BJ (cell line): ENCODE data around the gene CCNC. TPM values are rescaled to one million over a fixed set of nuclear protein-coding genes. Genes with fewer than 3 reads are reported as not detected.

ENCODE experiments used
- CTCF ChIA-PET: fragments of 350-600 bp; formaldehyde crosslinking; extraction: SDS; loops from one replicate; lab custom pipeline; 2021; ENCODE audit warnings: antibody characterized with exemption, inconsistent platforms; lab: Yijun Ruan, JAX
- POLR2A ChIA-PET: fragments of 300-600 bp; sonication (Branson Sonifier 250); formaldehyde crosslinking; extraction: SDS; loops from one replicate; lab custom pipeline; 2021; ENCODE audit warnings: antibody characterized with exemption; lab: Charles Lee
- DNase-seq: peaks from one replicate; pipeline ENCODE4 v3.0.0-alpha.2; 2011; ENCODE audit warnings: low read depth
- H3K27me3 ChIP-seq: 2 replicates; pipeline ENCODE4 v1.6.0; 2011; ENCODE audit warnings: low read length; ENCODE audit not compliant: control insufficient read depth, insufficient read depth
- H3K36me3 ChIP-seq: 2 replicates; pipeline ENCODE4 v1.5.1; 2011; ENCODE audit warnings: low read length; ENCODE audit not compliant: control insufficient read depth, insufficient read depth
- H3K4me3 ChIP-seq: 2 replicates; pipeline ENCODE4 v1.5.1; 2011; ENCODE audit warnings: low read depth, mild to moderate bottlenecking, control low read depth, low read length
- CTCF ChIP-seq: IDR thresholded peaks from 2 replicates; pipeline ENCODE4 v1.5.1; 2011; ENCODE audit warnings: low read depth, mild to moderate bottlenecking, control low read depth, inconsistent platforms, low read length, moderate library complexity; ENCODE audit not compliant: insufficient read depth
- polyA plus RNA-seq: library from polyadenylated mRNA; depleted of rRNA; stranded (reverse); fragments of >200 nt; gene quantifications from 2 replicates; pipeline ENCODE4 v1.2.3, GENCODE V29; 2011

Gene CCNC
- polyA plus RNA-seq, 1 experiment, result 32.3 TPM

- ChIA-PET POLR2A (no interaction called here), CTCF (interaction anchor here (0.6 to 2.1 kb wide), 4 partner anchors 10 to 25 kb away, joined by 3 to 9 read pairs (median 4); no protein-coding TSS in a partner anchor)
- no peaks in the 10 kb centered on the region for H3K36me3 ChIP-seq
- H3K27me3 ChIP-seq, result peaks cover 52% of the 10 kb centered on the region
- DNase-seq, result no peak
- peak; percentile 59 for TF ChIP-seq CTCF
- peak overlapping the region; percentile 21 for H3K4me3 ChIP-seq
Measured at GRCh38 chr6:99613409-99613704, 44.9 kb upstream of the CCNC start.

- TF ChIP-seq CTCF, result no peak
- DNase-seq, result no peak
- ChIA-PET POLR2A (no interaction called here), CTCF (interaction anchor here (0.8 to 2.1 kb wide), 4 partner anchors 14 to 25 kb away, joined by 3 to 9 read pairs (median 4); no protein-coding TSS in a partner anchor)
- Histone ChIP-seq H3K36me3 (no peaks in the 10 kb centered on the region), H3K27me3 (peaks cover 53% of the 10 kb centered on the region), H3K4me3 (peak overlapping the region; percentile 21)
Measured at GRCh38 chr6:99612551-99613408, 44.3 kb upstream of the CCNC start.

GRCh38 chr6:99611148-99611547, 42.7 kb upstream of the CCNC start:
- DNase-seq, result no peak
- peaks cover 64% of the 10 kb centered on the region for H3K27me3 ChIP-seq
- ChIA-PET CTCF (no interaction called here), POLR2A (no interaction called here)
- H3K36me3 ChIP-seq, result no peaks in the 10 kb centered on the region
- no peak overlapping the region for H3K4me3 ChIP-seq
- TF ChIP-seq CTCF, result no peak

DNA sequence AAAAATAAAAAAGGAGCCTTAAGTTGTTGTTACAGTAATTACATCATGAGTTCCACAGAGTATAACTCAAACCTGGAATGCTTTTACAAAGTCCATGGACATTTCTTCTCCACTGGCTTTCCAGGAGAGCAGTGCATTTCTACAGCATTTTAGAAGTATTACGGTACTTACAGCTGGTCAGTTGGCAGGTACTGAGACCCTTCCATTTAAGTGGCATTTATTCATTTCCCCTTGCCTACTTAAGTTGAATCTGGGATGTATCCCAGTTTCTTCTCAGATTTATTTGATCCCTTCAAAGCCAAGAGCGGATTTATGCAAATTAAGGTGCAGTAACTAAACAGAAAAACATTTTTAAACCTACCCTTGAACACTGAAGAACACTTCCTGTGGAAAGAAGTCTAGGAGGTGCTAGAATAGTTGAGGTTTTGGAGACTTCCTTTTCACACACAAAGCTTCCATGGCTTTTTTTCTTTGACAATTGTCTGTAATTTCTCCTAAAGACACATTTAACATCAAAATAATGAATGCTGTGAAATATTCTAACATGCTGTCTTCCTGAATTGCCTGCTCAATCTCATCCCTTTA, 41.5 kb upstream of the CCNC start:
- no peak for DNase-seq
- ChIA-PET CTCF (interaction anchor here (0.6 kb wide), 1 partner anchor 16 kb away, joined by 3 read pairs; no protein-coding TSS in a partner anchor), POLR2A (no interaction called here)
- H3K27me3 ChIP-seq, result peaks cover 73% of the 10 kb centered on the region
- no peak overlapping the region for H3K4me3 ChIP-seq
- no peaks in the 10 kb centered on the region for H3K36me3 ChIP-seq
- TF ChIP-seq CTCF, result no peak

DNA sequence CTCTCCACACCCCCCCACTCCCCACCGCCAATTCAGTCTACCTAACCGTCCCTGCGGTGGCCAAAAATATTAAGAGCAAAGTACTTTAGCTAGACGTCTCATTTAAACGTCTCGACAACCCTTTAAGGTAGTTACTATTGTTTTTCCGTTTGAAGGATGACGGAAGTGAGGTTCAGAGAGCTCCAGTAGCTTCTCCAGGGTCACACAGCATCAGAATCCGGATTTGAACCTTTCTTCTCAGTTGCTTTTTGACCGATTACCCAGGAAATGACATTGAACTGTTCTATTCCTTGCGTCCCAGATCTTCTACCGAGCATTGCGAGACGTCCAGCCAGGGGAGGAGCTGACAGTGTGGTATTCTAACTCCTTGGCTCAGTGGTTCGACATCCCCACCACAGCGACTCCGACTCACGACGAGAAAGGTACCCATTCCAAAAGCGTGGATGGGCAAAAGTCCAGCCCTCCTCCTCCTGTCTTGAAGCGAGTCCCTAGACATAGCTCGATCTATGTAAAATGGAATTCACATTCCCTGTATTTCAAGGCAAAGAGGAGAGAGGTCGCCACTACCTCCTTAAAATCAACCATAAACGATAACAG, 40.5 kb upstream of the CCNC start:
- no peak for DNase-seq
- POLR2A ChIA-PET, result no interaction called here

More for the DNA sequence above, 40.5 kb upstream of the CCNC start:
- no peak overlapping the region for H3K4me3 ChIP-seq
- no peak for TF ChIP-seq CTCF
- H3K27me3 ChIP-seq, result peaks cover 72% of the 10 kb centered on the region
- H3K36me3 ChIP-seq, result no peaks in the 10 kb centered on the region
- CTCF ChIA-PET, result interaction anchor here (1.5 kb wide), 1 partner anchor 20 kb away, joined by 4 read pairs; no protein-coding TSS in a partner anchor
